ENCODE results near the gene SYCE1L.

SYCE1L gene

DNA sequence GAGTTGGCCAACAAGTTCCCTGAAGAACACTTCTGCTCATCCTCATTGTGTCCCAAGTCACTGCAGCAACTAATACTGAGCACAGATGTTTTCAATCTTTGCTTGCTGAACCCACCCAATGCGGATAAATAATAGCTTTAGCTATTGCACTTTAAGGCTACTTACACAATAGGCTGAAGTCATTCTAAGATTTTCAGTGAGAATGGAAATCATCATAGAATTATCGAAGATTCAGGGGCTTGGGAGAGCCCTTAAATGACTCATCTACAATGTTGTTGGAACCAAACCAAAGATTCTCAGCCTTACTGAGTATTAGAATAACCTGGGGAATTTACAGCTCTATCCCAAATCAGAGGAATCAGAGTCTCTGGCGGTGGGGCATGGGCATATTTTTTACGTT lies 51.2 kb downstream of the SYCE1L start:
- no peak for DNase-seq (ENCODE audit: low read depth)
- TF ChIP-seq, protein P1, sequence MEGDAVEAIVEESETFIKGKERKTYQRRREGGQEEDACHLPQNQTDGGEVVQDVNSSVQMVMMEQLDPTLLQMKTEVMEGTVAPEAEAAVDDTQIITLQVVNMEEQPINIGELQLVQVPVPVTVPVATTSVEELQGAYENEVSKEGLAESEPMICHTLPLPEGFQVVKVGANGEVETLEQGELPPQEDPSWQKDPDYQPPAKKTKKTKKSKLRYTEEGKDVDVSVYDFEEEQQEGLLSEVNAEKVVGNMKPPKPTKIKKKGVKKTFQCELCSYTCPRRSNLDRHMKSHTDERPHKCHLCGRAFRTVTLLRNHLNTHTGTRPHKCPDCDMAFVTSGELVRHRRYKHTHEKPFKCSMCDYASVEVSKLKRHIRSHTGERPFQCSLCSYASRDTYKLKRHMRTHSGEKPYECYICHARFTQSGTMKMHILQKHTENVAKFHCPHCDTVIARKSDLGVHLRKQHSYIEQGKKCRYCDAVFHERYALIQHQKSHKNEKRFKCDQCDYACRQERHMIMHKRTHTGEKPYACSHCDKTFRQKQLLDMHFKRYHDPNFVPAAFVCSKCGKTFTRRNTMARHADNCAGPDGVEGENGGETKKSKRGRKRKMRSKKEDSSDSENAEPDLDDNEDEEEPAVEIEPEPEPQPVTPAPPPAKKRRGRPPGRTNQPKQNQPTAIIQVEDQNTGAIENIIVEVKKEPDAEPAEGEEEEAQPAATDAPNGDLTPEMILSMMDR (IDR thresholded peaks at IDR 0.05; ENCODE audit: insufficient read depth, low read depth, low read length, missing control alignments) = no peak
- H3K4me3 ChIP-seq (ENCODE audit: low read depth, low read length) = no peak overlapping the region

All from GM12865 (cell line).